NT2/D1 (cell line): ENCODE measurements around the gene FES.

ENCODE experiments used
- YY1 ChIP-seq: IDR thresholded peaks from 2 replicates; pipeline ENCODE4 v1.6.1; 2011; ENCODE audit not compliant: insufficient read length, insufficient read depth
- ZNF274 ChIP-seq: IDR thresholded peaks from 2 replicates; pipeline ENCODE4 v1.6.1; 2011; ENCODE audit warnings: mild to moderate bottlenecking, low read depth, low read length

GRCh38 chr15:90844696-90845095 is 39.6 kb upstream of the FES start:
- no peak for TF ChIP-seq ZNF274
- TF ChIP-seq YY1, result no peak
